GM12801 (cell line): Measurements from ENCODE around the gene MOGAT3.

Experiments
- TF ChIP-seq, protein P1 (sequence below): IDR thresholded peaks from one replicate; pipeline ENCODE4 v1.5.1; 2011; ENCODE audit warnings: control low read depth; ENCODE audit not compliant: insufficient read length; ENCODE audit errors: extremely low read depth

The MOGAT3 gene

DNA sequence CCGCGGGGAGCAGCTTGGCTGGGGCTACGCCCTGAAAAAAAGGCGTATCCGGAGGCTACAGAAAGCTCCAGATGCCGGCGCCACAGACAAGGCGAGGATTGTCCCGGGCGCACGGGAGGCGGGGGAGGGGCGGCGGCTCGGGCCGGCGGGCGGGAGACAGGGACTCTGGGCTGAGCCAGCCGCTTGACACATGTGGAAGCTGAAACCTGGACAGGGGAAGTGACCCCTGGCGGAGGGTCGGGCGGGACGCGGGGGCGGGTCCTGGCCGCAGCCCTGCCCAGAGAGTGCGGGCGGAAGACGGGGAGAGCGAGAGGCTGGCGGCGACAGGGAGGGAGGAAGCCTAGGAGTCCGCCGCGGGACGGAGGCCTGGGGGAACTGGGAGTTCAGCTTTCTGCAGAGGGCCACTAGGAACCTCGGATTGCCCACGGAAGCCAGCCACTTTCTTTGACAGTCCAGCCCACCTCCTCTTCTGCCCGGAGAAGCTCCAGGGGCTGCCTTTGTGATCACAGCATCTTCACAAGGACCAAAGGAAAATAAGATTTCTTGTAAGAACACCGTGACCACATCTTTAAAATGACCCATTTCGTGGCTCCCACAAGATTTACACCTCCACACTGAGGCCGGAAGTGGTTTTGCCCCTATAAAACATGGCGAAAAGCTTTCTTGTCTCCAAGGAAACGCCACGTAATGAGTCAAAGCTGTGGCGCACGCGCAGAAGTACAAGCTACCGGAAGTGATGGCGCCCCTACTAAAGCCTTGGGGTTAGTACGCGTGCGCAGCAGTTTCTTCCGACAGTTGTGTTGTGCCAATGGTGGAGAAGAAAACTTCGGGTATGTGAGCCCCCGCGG is 16.8 kb upstream of the MOGAT3 start, which contains the start of the genes PLOD3 and ZNHIT1:
TSS of gene PLOD3 (minus strand) at position 194 of the 848 bp plus-strand sequence. CDS start 307 bp downstream, outside the sequence.
TSS of gene ZNHIT1 (plus strand) at position 778 of the 848 bp plus-strand sequence. CDS start at position 809, 31 bp downstream.
- TF ChIP-seq, protein P1, sequence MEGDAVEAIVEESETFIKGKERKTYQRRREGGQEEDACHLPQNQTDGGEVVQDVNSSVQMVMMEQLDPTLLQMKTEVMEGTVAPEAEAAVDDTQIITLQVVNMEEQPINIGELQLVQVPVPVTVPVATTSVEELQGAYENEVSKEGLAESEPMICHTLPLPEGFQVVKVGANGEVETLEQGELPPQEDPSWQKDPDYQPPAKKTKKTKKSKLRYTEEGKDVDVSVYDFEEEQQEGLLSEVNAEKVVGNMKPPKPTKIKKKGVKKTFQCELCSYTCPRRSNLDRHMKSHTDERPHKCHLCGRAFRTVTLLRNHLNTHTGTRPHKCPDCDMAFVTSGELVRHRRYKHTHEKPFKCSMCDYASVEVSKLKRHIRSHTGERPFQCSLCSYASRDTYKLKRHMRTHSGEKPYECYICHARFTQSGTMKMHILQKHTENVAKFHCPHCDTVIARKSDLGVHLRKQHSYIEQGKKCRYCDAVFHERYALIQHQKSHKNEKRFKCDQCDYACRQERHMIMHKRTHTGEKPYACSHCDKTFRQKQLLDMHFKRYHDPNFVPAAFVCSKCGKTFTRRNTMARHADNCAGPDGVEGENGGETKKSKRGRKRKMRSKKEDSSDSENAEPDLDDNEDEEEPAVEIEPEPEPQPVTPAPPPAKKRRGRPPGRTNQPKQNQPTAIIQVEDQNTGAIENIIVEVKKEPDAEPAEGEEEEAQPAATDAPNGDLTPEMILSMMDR, result no peak

DNA sequence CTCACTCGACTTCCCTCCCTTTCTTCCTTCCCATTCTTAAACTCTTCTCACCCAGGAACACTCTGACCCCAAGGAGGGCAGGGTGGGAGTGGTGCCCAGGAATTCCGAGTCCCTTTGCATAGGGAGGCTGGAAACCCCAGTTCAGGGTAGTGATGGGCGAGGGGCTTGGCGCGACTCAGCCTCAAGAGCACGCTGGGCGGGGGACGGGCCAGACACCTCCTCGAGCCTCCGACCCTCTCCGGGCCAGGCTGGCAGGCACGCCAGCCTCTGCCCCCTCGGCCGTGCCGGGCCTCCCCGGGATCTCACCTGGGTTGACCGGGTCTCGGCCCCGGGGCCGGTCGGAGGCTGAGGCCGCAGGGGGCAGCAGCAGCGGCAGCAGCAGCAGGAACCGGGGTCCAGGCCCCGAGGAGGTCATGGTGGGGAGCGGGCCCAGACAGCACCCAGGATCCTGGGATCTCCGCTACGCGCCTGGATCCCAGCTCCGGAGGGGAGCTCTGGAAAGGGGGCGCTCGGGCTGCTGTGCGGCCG is 16.1 kb upstream of the MOGAT3 start:
- TF ChIP-seq, protein P1, result no peak

DNA sequence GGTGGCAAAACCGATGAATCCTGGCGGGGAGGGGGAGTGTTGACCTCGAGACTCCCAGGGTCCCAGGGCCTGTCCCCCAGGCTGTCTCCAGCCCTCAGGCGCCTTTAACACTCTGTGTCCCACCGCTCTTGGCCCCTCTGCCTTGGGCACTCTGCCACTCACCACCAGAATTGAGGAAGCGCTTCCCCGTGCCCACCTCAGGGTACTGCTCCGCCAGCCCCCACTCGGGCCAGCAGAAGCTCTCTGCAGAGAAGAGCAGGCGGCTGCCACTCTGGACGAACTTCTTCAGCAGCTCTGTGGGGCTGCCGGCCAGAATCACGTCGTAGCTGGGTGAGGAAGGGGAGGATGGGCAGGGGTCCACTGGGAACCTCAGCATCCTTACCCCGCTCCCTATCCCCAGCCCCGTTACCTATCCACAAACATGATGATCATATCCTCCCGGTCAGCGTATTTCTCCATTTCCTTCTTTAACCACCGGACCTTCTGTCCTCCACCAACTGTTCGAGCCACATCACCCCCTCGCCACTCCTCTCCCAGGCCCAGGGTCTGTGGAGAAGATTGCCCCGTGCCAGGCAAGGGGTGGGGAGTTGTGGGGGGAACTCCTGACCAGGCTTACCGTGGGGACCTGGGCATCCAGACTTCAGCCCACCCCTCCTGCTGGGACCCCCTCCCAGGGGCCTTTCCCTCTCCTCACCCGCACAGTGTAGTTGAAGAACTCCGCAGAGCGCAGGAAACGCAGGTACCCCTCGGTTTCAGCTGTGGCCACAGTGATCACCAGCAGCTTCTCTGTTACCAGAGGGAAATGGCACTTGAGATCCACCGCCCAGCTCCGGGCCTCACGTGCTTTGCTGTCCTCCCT is 15.4 kb upstream of the MOGAT3 start:
- TF ChIP-seq, protein P1, result no peak

DNA sequence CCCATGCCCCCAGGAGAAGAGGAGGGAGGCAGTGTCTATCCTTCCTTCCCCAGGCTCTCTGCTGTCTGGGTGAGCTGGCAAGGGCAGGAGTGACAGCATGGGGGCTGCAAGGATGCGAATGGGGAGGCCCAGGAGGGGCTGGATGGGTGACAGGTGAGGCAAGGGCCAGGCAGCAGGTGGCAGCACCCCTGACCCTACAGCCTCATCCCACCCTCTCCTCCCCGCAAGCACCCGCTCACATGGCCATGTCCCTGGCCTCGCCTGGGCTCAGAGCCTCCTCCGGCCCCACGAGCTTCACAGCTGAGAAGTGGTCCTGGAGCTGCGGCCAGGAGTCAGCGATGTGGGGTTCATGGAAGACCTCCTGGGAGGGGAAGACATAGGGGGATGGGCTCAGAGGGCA is 11.2 kb upstream of the MOGAT3 start:
- TF ChIP-seq, protein P1, result no peak

DNA sequence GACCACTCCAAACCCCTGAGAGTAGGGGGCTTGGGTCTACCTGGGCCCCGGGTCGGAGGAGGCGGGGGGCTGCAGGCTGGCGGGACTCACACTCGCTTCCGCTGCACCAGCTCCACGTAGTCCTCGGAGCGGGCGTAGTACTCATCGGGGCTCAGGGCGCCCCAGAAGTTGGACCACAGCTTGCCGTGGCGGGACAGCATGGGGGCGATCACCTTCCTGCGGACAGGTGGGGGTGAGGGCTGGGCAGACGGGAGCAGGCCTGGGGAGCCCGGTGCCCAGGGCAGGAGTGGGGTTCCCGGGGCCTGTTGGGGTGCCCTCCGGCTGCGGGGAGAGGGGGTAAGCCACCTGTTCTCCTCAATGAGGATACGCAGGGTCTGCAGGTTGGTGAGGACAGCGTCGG is 10.7 kb upstream of the MOGAT3 start:
- TF ChIP-seq, protein P1, result no peak

DNA sequence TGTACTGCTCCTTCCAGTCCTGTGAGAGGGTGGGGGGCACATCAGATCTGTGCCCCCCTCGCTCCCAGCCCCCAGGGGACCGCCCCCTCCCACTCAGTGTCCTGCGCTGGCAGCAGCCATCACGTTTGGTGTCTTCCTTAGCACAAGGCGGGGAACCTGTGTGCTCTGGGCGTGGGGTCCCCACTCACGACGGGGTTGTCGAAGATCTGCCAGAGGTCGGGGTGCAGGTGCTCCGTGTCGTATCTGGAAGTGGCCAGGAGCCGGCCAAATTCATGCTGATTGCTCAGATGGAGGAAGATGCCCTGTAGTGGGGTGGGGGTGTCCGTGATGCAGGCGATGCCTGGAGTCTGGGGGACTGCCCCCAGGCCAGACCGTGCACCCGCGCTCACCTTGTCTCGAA is 9.3 kb upstream of the MOGAT3 start:
- TF ChIP-seq, protein P1, result no peak

DNA sequence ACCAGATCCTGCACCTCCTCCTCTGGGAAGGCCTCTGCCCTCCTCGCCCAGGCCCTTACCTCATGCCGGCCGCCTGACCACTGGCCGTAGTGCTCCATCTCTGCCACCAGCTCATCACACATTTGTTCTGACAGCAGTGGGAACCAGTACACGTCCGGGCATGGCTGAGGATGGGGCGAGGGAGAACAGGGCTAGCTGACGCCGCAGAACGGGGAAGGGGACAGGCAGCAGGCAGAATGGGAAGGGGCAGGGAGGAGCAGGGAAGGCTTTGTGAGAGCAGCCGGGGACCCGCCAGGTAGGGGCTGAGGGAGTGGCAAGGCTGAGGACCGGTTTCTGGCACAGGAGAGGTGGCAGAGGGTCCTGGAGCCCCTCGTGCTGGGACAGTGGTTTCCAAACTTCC is 8.0 kb upstream of the MOGAT3 start:
- TF ChIP-seq, protein P1, result no peak
